Activated CD4-positive, alpha-beta memory T cell treated with anti-CD3 and anti-CD28 coated beads, Interleukin-2, amount 10 ng/mL, durations not matched to agents 7 days and 5 days (primary cell): ENCODE measurements around the gene RAB4B. TPM values are rescaled to one million over a fixed set of nuclear protein-coding genes. Genes with fewer than 3 reads are reported as not detected.

ENCODE experiments used
- CTCF ChIA-PET: fragments of 350-600 bp; sonication (Branson Sonifier 250); formaldehyde crosslinking; loops from one replicate; lab custom pipeline; 2021; ENCODE audit warnings: antibody characterized with exemption, inconsistent platforms; lab: Charles Lee
- POLR2A ChIA-PET: fragments of 350-600 bp; sonication (Branson Sonifier 250); formaldehyde crosslinking; loops from one replicate; lab custom pipeline; 2021; ENCODE audit warnings: antibody characterized with exemption; lab: Charles Lee
- DNase-seq: peaks from one replicate; pipeline ENCODE4 v3.0.0-alpha.2; 2020
- H3K27ac Mint-ChIP-seq: one replicate; pipeline ENCODE4 v1.8.0; 2021; ENCODE audit warnings: mild to moderate bottlenecking, mixed read lengths
- H3K27me3 Mint-ChIP-seq: one replicate; pipeline ENCODE4 v1.8.0; 2021; ENCODE audit warnings: mixed read lengths
- H3K36me3 Mint-ChIP-seq: one replicate; pipeline ENCODE4 v1.8.0; 2021; ENCODE audit warnings: low read depth, mixed read lengths
- H3K4me1 Mint-ChIP-seq: one replicate; pipeline ENCODE4 v1.8.0; 2021; ENCODE audit warnings: mixed read lengths
- H3K4me3 Mint-ChIP-seq: one replicate; pipeline ENCODE4 v1.8.0; 2021; ENCODE audit warnings: mild to moderate bottlenecking, mixed read lengths
- H3K9me3 Mint-ChIP-seq: one replicate; pipeline ENCODE4 v1.8.0; 2021; ENCODE audit warnings: mixed read lengths
- total RNA-seq, 2 experiments: library from RNA; stranded (reverse); gene quantifications; one replicate each; pipeline ENCODE4 v1.2.3, GENCODE V29; 2021

RAB4B gene
- total RNA-seq, 2 experiments from 2014 or later: 65.7 to 68.3 TPM

- Mint-ChIP-seq H3K4me3 (peak overlapping the region; percentile 91), H3K9me3 (no peaks in the 10 kb centered on the region), H3K36me3 (peaks cover 61% of the 10 kb centered on the region), H3K27ac (peak overlapping the region; percentile 97), H3K4me1 (peaks cover 80% of the 10 kb centered on the region), H3K27me3 (no peaks in the 10 kb centered on the region)
- ChIA-PET POLR2A (interaction anchor here (1.0 to 14.9 kb wide), 3 partner anchors 23 to 453 kb away, joined by 3 to 161 read pairs (median 70); partner anchors contain the start of genes ACTMAP, C19orf47, RAB4B and SNRPA), CTCF (no interaction called here)
- no peak for DNase-seq
These were observed 22.9 kb downstream of the RAB4B start for GRCh38 chr19:40800997-40801377.

- peaks cover 84% of the 10 kb centered on the region for H3K4me1 Mint-ChIP-seq
- no peaks in the 10 kb centered on the region for H3K9me3 Mint-ChIP-seq
- CTCF ChIA-PET: no interaction called here
- H3K27ac Mint-ChIP-seq: peak overlapping the region; percentile 97
- no peaks in the 10 kb centered on the region for H3K27me3 Mint-ChIP-seq
- POLR2A ChIA-PET: interaction anchor here (0.9 to 14.9 kb wide), 6 partner anchors 10 to 49 kb away, joined by 3 to 161 read pairs (median 4); partner anchors contain the start of genes ACTMAP, RAB4B and SNRPA
- H3K4me3 Mint-ChIP-seq: peak overlapping the region; percentile 91
- DNase-seq: no peak
- H3K36me3 Mint-ChIP-seq: peaks cover 60% of the 10 kb centered on the region
These were observed 23.6 kb downstream of the RAB4B start for GRCh38 chr19:40801426-40802299.

GRCh38 chr19:40802300-40803169 is 24.5 kb downstream of the RAB4B start:
- H3K9me3 Mint-ChIP-seq: no peaks in the 10 kb centered on the region
- ChIA-PET CTCF (interaction anchor here (1.2 to 1.6 kb wide), 2 partner anchors 10 to 25 kb away, joined by 3 to 4 read pairs; partner anchors contain the start of gene RAB4B), POLR2A (interaction anchor here (0.9 to 14.9 kb wide), 6 partner anchors 9 to 50 kb away, joined by 3 to 161 read pairs (median 4); partner anchors contain the start of genes ACTMAP, RAB4B and SNRPA)
- peaks cover 87% of the 10 kb centered on the region for H3K4me1 Mint-ChIP-seq
- H3K36me3 Mint-ChIP-seq: peaks cover 64% of the 10 kb centered on the region
- no peak for DNase-seq
- peak overlapping the region; percentile 97 for H3K27ac Mint-ChIP-seq
- H3K4me3 Mint-ChIP-seq: peak overlapping the region; percentile 91
- H3K27me3 Mint-ChIP-seq: no peaks in the 10 kb centered on the region

- H3K4me1 Mint-ChIP-seq: peaks cover 86% of the 10 kb centered on the region
- peak overlapping the region; percentile 97 for H3K27ac Mint-ChIP-seq
- H3K4me3 Mint-ChIP-seq: peak overlapping the region; percentile 91
- no peaks in the 10 kb centered on the region for H3K27me3 Mint-ChIP-seq
- no peak for DNase-seq
- H3K36me3 Mint-ChIP-seq: peaks cover 72% of the 10 kb centered on the region
- no peaks in the 10 kb centered on the region for H3K9me3 Mint-ChIP-seq
- ChIA-PET CTCF (interaction anchor here (1.2 to 1.6 kb wide), 2 partner anchors 9 to 26 kb away, joined by 3 to 4 read pairs; partner anchors contain the start of gene RAB4B), POLR2A (interaction anchor here (1.0 to 14.9 kb wide), 4 partner anchors 8 to 51 kb away, joined by 3 to 161 read pairs (median 37); partner anchors contain the start of genes ACTMAP, RAB4B and SNRPA)
These were observed 25.3 kb downstream of the RAB4B start for GRCh38 chr19:40803170-40803856.

- H3K27ac Mint-ChIP-seq: peak overlapping the region; percentile 97
- ChIA-PET CTCF (interaction anchor here (0.6 to 4.6 kb wide), 7 partner anchors 8 to 200 kb away, joined by 3 to 50 read pairs (median 23); partner anchors contain the start of gene RAB4B), POLR2A (interaction anchor here (0.6 to 14.9 kb wide), 7 partner anchors 11 to 459 kb away, joined by 3 to 161 read pairs (median 30); partner anchors contain the start of genes ACTMAP, HNRNPUL1, RAB4B and SNRPA)
- H3K4me1 Mint-ChIP-seq: peaks cover 87% of the 10 kb centered on the region
- H3K4me3 Mint-ChIP-seq: peak overlapping the region; percentile 91
- peaks cover 79% of the 10 kb centered on the region for H3K36me3 Mint-ChIP-seq
- no peaks in the 10 kb centered on the region for H3K27me3 Mint-ChIP-seq
- peak; percentile 73 for DNase-seq
- no peaks in the 10 kb centered on the region for H3K9me3 Mint-ChIP-seq
These were observed 26.1 kb downstream of the RAB4B start for GRCh38 chr19:40803857-40804782.

DNA sequence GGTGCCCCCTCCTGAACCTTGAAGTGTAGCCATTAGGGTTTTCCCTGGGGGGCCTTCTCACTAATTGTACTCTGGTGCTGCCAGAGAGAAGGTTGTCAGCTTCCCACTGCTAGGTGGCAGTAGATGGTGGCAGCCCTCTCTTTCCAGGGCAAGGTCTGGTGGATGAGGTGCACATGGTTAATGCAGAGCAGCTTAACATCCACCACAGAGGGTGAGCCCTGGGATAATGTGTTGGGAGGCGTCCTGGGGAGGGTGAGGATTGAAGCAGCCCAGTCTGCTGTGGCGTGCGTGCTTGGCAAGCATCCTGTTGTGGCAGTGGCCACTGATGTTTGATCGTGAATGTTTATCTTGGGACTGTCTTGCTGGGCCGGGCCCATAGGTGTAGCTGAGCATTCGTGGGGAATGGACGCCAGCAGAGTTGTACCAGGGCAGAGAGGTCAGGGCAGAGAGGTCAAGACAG is 26.8 kb downstream of the RAB4B start:
- Mint-ChIP-seq H3K4me3 (peak overlapping the region; percentile 91), H3K27me3 (no peaks in the 10 kb centered on the region), H3K27ac (peak overlapping the region; percentile 97), H3K36me3 (peaks cover 85% of the 10 kb centered on the region), H3K9me3 (no peaks in the 10 kb centered on the region), H3K4me1 (peaks cover 90% of the 10 kb centered on the region)
- CTCF ChIA-PET: interaction anchor here (0.6 to 4.6 kb wide), 6 partner anchors 15 to 201 kb away, joined by 3 to 50 read pairs (median 32); partner anchors contain the start of gene RAB4B
- POLR2A ChIA-PET: interaction anchor here (0.6 to 14.9 kb wide), 9 partner anchors 11 to 460 kb away, joined by 3 to 161 read pairs (median 6); partner anchors contain the start of genes ACTMAP, HNRNPUL1, RAB4B and SNRPA
- peak; percentile 26 for DNase-seq

DNA sequence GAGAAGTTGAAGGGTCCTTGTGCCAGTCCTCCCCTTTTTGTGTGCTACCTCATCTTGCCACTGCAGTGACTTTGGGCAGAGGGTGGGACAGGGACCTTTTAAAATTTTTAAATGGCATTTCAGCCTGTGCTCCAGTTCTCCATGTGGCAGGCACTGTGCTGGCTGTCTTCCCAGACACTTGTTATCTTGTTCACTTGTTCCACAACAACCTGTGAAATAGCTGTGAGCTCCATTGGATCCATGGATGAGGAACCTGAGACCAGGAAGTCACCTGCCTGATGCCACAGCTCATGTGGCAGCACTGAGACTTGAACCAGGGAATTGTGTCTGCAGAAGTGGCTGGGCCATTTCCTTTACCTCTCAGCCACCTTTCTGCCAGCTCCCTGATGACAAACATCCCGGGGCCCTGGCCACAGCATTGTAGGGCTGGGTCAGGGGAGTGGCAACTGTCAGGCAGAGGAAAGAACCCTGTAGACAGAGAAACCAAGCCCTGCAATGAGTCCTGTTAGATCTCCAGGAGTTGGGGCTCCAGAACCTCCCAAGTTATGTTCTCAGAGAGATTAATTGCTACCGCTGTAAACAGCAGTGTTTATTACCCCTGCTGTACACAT is 27.3 kb downstream of the RAB4B start:
- H3K4me3 Mint-ChIP-seq: peak overlapping the region; percentile 91
- peaks cover 91% of the 10 kb centered on the region for H3K4me1 Mint-ChIP-seq
- no peaks in the 10 kb centered on the region for H3K9me3 Mint-ChIP-seq
- peaks cover 84% of the 10 kb centered on the region for H3K36me3 Mint-ChIP-seq
- ChIA-PET POLR2A (interaction anchor here (0.9 to 14.9 kb wide), 12 partner anchors 11 to 458 kb away, joined by 3 to 161 read pairs (median 6); partner anchors contain the start of genes ACTMAP, COQ8B, HNRNPUL1 and ITPKC), CTCF (interaction anchor here (1.7 to 4.6 kb wide), 6 partner anchors 14 to 202 kb away, joined by 7 to 50 read pairs (median 32); partner anchors contain the start of gene RAB4B)
- peak; percentile 75 for DNase-seq
- no peaks in the 10 kb centered on the region for H3K27me3 Mint-ChIP-seq
- peak overlapping the region; percentile 97 for H3K27ac Mint-ChIP-seq

DNA sequence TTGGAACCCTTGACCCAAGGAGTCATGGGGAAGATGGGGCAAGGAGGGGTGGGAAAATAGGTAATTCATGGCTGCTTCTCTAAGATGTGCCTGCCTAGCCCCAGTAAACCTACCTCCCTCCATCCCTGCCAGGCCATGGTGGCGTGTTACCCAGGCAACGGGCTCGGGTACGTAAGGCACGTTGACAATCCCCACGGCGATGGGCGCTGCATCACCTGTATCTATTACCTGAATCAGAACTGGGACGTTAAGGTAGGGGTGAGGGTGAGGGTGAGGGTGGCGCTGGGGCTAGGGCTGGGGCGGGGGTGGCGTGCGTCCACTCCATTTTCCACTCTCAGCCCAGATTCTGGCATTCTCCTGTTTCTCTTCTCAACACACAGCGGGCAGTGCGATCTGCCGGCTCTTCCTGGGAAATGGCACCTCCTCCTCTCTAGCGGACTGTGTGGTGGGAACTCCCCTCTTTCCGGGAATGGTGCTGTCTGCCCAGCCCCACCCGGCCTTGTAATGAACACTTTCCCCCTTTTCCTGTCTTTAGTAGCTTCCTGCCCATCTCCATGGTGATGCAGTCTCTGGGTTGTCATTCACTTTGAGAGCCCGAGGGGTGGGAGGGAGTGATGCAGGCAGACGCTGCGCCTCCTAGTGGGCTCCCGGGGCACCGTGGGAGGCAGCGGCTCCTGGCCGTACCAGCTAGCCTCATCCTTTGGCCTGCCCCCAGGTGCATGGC is 28.5 kb downstream of the RAB4B start:
- POLR2A ChIA-PET: interaction anchor here (0.7 to 14.9 kb wide), 14 partner anchors 8 to 456 kb away, joined by 3 to 161 read pairs (median 5); partner anchors contain the start of genes ACTMAP, COQ8B, EGLN2 and ITPKC
- H3K27me3 Mint-ChIP-seq: peaks cover 4% of the 10 kb centered on the region
- DNase-seq: peak; percentile 84
- CTCF ChIA-PET: interaction anchor here (0.6 to 4.6 kb wide), 15 partner anchors 8 to 341 kb away, joined by 3 to 50 read pairs (median 5); partner anchors contain the start of genes ACTMAP, BLVRB, EGLN2 and MIA
- peaks cover 77% of the 10 kb centered on the region for H3K36me3 Mint-ChIP-seq
- peak overlapping the region; percentile 64 for H3K4me3 Mint-ChIP-seq
- peak overlapping the region; percentile 97 for H3K27ac Mint-ChIP-seq
- H3K4me1 Mint-ChIP-seq: peaks cover 91% of the 10 kb centered on the region
- H3K9me3 Mint-ChIP-seq: no peaks in the 10 kb centered on the region

DNA sequence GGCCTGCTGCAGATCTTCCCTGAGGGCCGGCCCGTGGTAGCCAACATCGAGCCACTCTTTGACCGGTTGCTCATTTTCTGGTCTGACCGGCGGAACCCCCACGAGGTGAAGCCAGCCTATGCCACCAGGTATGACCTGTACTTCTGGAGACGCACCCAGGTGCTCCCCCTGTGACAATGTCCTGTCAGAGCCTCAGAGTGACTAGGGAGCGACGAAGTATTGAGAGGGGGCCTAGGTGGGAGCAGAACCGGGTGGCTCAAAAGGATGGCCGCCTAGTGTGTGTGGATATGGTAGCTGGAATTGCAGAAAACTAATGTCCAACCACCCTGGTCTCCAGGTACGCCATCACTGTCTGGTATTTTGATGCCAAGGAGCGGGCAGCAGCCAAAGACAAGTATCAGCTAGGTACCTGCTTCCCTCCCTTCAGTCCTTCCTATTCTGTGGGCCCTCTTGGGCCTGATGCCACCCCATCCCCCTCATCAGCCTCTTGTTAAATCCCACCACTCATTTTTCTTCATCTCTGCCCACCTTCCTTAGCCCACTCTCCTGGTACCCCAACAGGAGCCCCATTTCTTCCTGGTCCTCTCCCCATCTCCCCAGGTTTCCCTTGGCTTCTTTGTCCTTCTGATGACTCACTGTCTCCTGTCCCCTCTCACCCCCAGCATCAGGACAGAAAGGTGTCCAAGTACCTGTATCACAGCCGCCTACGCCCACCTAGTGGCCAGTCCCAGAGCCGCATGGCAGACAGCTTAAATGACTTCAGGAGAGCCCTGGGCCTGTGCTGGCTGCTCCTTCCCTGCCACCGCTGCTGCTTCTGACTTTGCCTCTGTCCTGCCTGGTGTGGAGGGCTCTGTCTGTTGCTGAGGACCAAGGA is 29.3 kb downstream of the RAB4B start:
- Mint-ChIP-seq H3K4me1 (peaks cover 89% of the 10 kb centered on the region), H3K27ac (peak overlapping the region; percentile 97), H3K4me3 (peak overlapping the region; percentile 64), H3K36me3 (peaks cover 69% of the 10 kb centered on the region), H3K9me3 (no peaks in the 10 kb centered on the region), H3K27me3 (peaks cover 9% of the 10 kb centered on the region)
- POLR2A ChIA-PET: interaction anchor here (0.7 to 14.9 kb wide), 10 partner anchors 9 to 456 kb away, joined by 3 to 161 read pairs (median 8); partner anchors contain the start of genes ACTMAP, COQ8B, EGLN2 and ITPKC
- CTCF ChIA-PET: interaction anchor here (0.6 to 4.6 kb wide), 15 partner anchors 9 to 410 kb away, joined by 3 to 50 read pairs (median 5); partner anchors contain the start of genes BLVRB, EGLN2, MIA and RAB4B
- no peak for DNase-seq
